ENCODE data around the gene SKIDA1. TPM values are rescaled to one million over a fixed set of nuclear protein-coding genes. Genes with fewer than 3 reads are reported as not detected.

Gene SKIDA1
- total and polyA plus RNA-seq, 2 of the 4 experiments (the other 2 are of a cell fraction), result 0.36 to 0.72 TPM

GRCh38 chr10:21503542-21503941, 21.9 kb downstream of the SKIDA1 start:
- no peak for TF ChIP-seq RAD21 (IDR thresholded peaks at IDR 0.05; ENCODE audit: low read length)
- H3K4ac ChIP-seq (ENCODE audit: low read depth, low read length), result no peak overlapping the region
- H2BK120ac ChIP-seq (ENCODE audit: low read depth, low read length), result no peak overlapping the region
- intact Hi-C loops (cut with micrococcal nuclease) (no loop called here), dilution Hi-C loops (cut with HindIII; ENCODE audit: low sequenced_read_pairs, unreplicated experiment) (no loop called here), in situ Hi-C loops (cut with MboI; ENCODE audit: low sequenced_read_pairs) (loop anchor here (25.0 kb wide), 3 partner anchors 809 to 1109 kb away; partner anchors contain the start of genes BMI1 and COMMD3)
- no peaks in the 10 kb centered on the region for H3K4me1 ChIP-seq (ENCODE audit: control insufficient read depth, insufficient read depth, low read length)
- H3K36me3 ChIP-seq (ENCODE audit: control insufficient read depth, insufficient read depth, low read length), result no peaks in the 10 kb centered on the region
- H3K27me3 ChIP-seq (ENCODE audit: control insufficient read depth, insufficient read depth, low read length), result peaks cover 9% of the 10 kb centered on the region
- no peak overlapping the region for H2AK5ac ChIP-seq (ENCODE audit: low read depth, low read length)
- H3K23ac ChIP-seq (ENCODE audit: low read depth, low read length), result no peak overlapping the region
- WGBS, 2 experiments (ENCODE audit: extremely low coverage in 2 of 2, insufficient read length in 1 of 2), result no CpG with 5 or more reads among the region's 1 CpG
- no peak overlapping the region for H3K56ac ChIP-seq (ENCODE audit: extremely low read depth, insufficient read depth, low read length)
- no peaks in the 10 kb centered on the region for H3K9me1 ChIP-seq (ENCODE audit: insufficient read depth, low read length)
- H3K9me3 ChIP-seq (ENCODE audit: control insufficient read depth, insufficient read depth, low read length), result no peaks in the 10 kb centered on the region
- H3K4me3 ChIP-seq (ENCODE audit: insufficient read depth, low read depth, low read length), result no peak overlapping the region
- H4K91ac ChIP-seq (ENCODE audit: insufficient read depth, low read depth, low read length), result no peak overlapping the region
- no peak for DNase-seq
- no peak overlapping the region for H3K27ac ChIP-seq (ENCODE audit: insufficient read depth, low read length)
- ATAC-seq (ENCODE audit: low read depth), result no peak
- ChIA-PET POLR2A (ENCODE audit: unreplicated experiment) (no interaction called here), CTCF (no interaction called here)
- no peak overlapping the region for H3K4me2 ChIP-seq (ENCODE audit: low read depth, low read length)
- no peak overlapping the region for H3K14ac ChIP-seq (replicated peaks; ENCODE audit: low read depth, low read length)
- BruUV-seq (replicated peaks), result no TSS peak
- no peak overlapping the region for H3K9ac ChIP-seq (ENCODE audit: low read depth, low read length)
- no peak overlapping the region for H2BK20ac ChIP-seq (ENCODE audit: low read depth, low read length)
- no peaks in the 10 kb centered on the region for H4K20me1 ChIP-seq (ENCODE audit: insufficient read depth, low read length)
- H3K79me1 ChIP-seq (ENCODE audit: low read depth in 1 of 2, low read length in 2 of 2), result no peaks in the 10 kb centered on the region
- no peak overlapping the region for H2BK15ac ChIP-seq (ENCODE audit: low read depth, low read length)
- H2AK9ac ChIP-seq (replicated peaks; ENCODE audit: low read depth, low read length, poor library complexity), result no peak overlapping the region
- no peak overlapping the region for H4K5ac ChIP-seq (ENCODE audit: low read depth, low read length)
- no peak overlapping the region for H3K18ac ChIP-seq (ENCODE audit: low read depth, low read length)
- no peak overlapping the region for H4K8ac ChIP-seq (ENCODE audit: low read depth in 2 of 2, low read length in 2 of 2)
- H2AFZ ChIP-seq (replicated peaks; ENCODE audit: low read length, poor library complexity), result no peak overlapping the region
- H2BK5ac ChIP-seq (ENCODE audit: low read depth, low read length, poor library complexity, severe bottlenecking), result no peak overlapping the region
